H1 (cell line): ENCODE measurements around the gene WDCP. TPM values are rescaled to one million over a fixed set of nuclear protein-coding genes. Genes with fewer than 3 reads are reported as not detected.
A peak's percentile ranks its signal among the peaks of the same experiment; 100 is the strongest.

ENCODE experiments used
- CTCF ChIA-PET: fragments of 300-600 bp; sonication (Branson Sonifier 250); formaldehyde crosslinking; loops from one replicate; lab custom pipeline; 2021; ENCODE audit not compliant: partially characterized antibody; lab: Charles Lee
- POLR2A ChIA-PET: fragments of 300-600 bp; sonication (Branson Sonifier 250); formaldehyde crosslinking; loops from one replicate; lab custom pipeline; 2021; ENCODE audit warnings: inconsistent platforms; ENCODE audit not compliant: partially characterized antibody; lab: Charles Lee
- DNase-seq, 2 experiments: peaks; one replicate each; pipeline versions ENCODE4 v3.0.0 to v3.0.0-alpha.2; 2010 to 2022; ENCODE audit warnings: low spot score in 2 of 2, low read depth in 1 of 2, mixed read lengths in 1 of 2
- FAIRE-seq: peaks from 2 replicates; lab custom pipeline; 2011; peaks lifted over from hg19 to GRCh38; lab: Jason Lieb, UNC
- H2AFZ ChIP-seq: 2 replicates; pipeline ENCODE4 v1.8.1; 2012; ENCODE audit warnings: low read length, inconsistent platforms
- H2AK5ac ChIP-seq: 2 replicates; pipeline ENCODE4 v1.6.1; 2013; ENCODE audit warnings: low read depth, low read length
- H2BK120ac ChIP-seq: replicated peaks from 2 replicates; pipeline ENCODE3; 2013; ENCODE audit warnings: low read depth, low read length, inconsistent platforms
- H2BK12ac ChIP-seq: 2 replicates; pipeline ENCODE4 v1.6.1; 2013; ENCODE audit warnings: low read depth, low read length
- H2BK15ac ChIP-seq: 2 replicates; pipeline ENCODE4 v1.6.1; 2013; ENCODE audit warnings: low read length
- H2BK20ac ChIP-seq: 2 replicates; pipeline ENCODE4 v1.6.1; 2013; ENCODE audit warnings: low read length
- H2BK5ac ChIP-seq: 2 replicates; pipeline ENCODE4 v1.6.1; 2013; ENCODE audit warnings: low read depth, low read length
- H3K14ac ChIP-seq: 2 replicates; pipeline ENCODE4 v1.6.1; 2013; ENCODE audit warnings: inconsistent platforms; ENCODE audit not compliant: insufficient read length
- H3K18ac ChIP-seq: 2 replicates; pipeline ENCODE4 v1.6.1; 2013; ENCODE audit warnings: low read length; ENCODE audit errors: extremely low read depth
- H3K23ac ChIP-seq: 2 replicates; pipeline ENCODE4 v1.6.1; 2013; ENCODE audit warnings: inconsistent platforms; ENCODE audit not compliant: insufficient read length
- H3K23me2 ChIP-seq: 2 replicates; pipeline ENCODE4 v1.6.1; 2013; ENCODE audit warnings: low read depth, low read length
- H3K27ac ChIP-seq: 2 replicates; pipeline ENCODE4 v1.6.1; 2011; ENCODE audit warnings: low read depth, low read length, inconsistent platforms
- H3K27me3 ChIP-seq, 4 experiments: replicated peaks in 1 of 4; 1 replicate in 1 of 4; 2 replicates in 3 of 4; pipeline versions ENCODE4 v1.6.1 to v1.8.1; 2011 to 2013; ENCODE audit warnings: low read length in 3 of 4, mild to moderate bottlenecking in 3 of 4, inconsistent platforms in 2 of 4, mixed read lengths in 2 of 4, moderate library complexity in 1 of 4; ENCODE audit not compliant: control insufficient read depth in 3 of 4, insufficient read depth in 3 of 4; ENCODE audit errors: extremely low read depth in 1 of 4
- H3K36me3 ChIP-seq, 4 experiments: 2 replicates each; pipeline versions ENCODE4 v1.6.1 to v1.8.1; 2011 to 2013; ENCODE audit warnings: mild to moderate bottlenecking in 4 of 4, low read length in 3 of 4, moderate library complexity in 2 of 4, control low read depth in 1 of 4, inconsistent platforms in 1 of 4; ENCODE audit not compliant: insufficient read depth in 4 of 4, control insufficient read depth in 2 of 4
- H3K4ac ChIP-seq: replicated peaks from 2 replicates; pipeline ENCODE3; 2013; ENCODE audit warnings: low read length, low read depth, mixed read lengths, inconsistent platforms; ENCODE audit not compliant: insufficient read length
- H3K4me1 ChIP-seq, 4 experiments: replicated peaks in 1 of 4; 1 replicate in 1 of 4; 2 replicates in 3 of 4; pipeline versions ENCODE4 v1.6.1 to v1.8.1; 2011 to 2013; ENCODE audit warnings: low read length in 3 of 4, inconsistent platforms in 2 of 4, mixed read lengths in 1 of 4; ENCODE audit not compliant: insufficient read depth in 4 of 4, control insufficient read depth in 3 of 4
- H3K4me2 ChIP-seq, 2 experiments: 2 replicates each; pipeline versions ENCODE4 v1.6.1 to v1.8.1; 2011 to 2013; ENCODE audit warnings: low read depth in 2 of 2, low read length in 2 of 2, control low read depth in 1 of 2, inconsistent platforms in 1 of 2, mild to moderate bottlenecking in 1 of 2; ENCODE audit not compliant: insufficient read depth in 1 of 2
- H3K4me3 ChIP-seq, 4 experiments: fragments of 200-600, 300-600 bp in 1 of 4; sonication (generic), shearing (Covaris generic), sonication (Bioruptor Twin) in 1 of 4; 2 replicates each; pipeline versions ENCODE4 v1.5.1 to v1.8.1; 2011 to 2016; ENCODE audit warnings: low read length in 4 of 4, low read depth in 3 of 4, control low read depth in 2 of 4, inconsistent platforms in 2 of 4, mild to moderate bottlenecking in 2 of 4, mixed read lengths in 1 of 4, moderate library complexity in 1 of 4; ENCODE audit not compliant: insufficient read depth in 2 of 4; ENCODE audit errors: extremely low read depth in 1 of 4
- H3K56ac ChIP-seq: replicated peaks from 2 replicates; pipeline ENCODE3; 2013; ENCODE audit warnings: low read depth, mild to moderate bottlenecking, mixed read lengths, low read length, inconsistent platforms; ENCODE audit not compliant: insufficient read length
- H3K79me1 ChIP-seq: 2 replicates; pipeline ENCODE4 v1.6.1; 2013; ENCODE audit warnings: low read depth, low read length, control low read depth
- H3K79me2 ChIP-seq, 2 experiments: 2 replicates each; pipeline versions ENCODE4 v1.6.1 to v1.8.1; 2012 to 2013; ENCODE audit warnings: low read length in 2 of 2, mild to moderate bottlenecking in 2 of 2, inconsistent platforms in 1 of 2; ENCODE audit not compliant: insufficient read depth in 2 of 2, control insufficient read depth in 1 of 2
- H3K9ac ChIP-seq, 4 experiments: replicated peaks in 1 of 4; 1 replicate in 1 of 4; 2 replicates in 3 of 4; pipeline versions ENCODE4 v1.6.1 to v1.8.1; 2011 to 2013; ENCODE audit warnings: low read depth in 3 of 4, low read length in 3 of 4, control low read depth in 2 of 4, mild to moderate bottlenecking in 2 of 4, moderate library complexity in 2 of 4, inconsistent platforms in 1 of 4; ENCODE audit errors: extremely low read depth in 1 of 4
- H3K9me3 ChIP-seq, 2 experiments: 2 replicates each; pipeline versions ENCODE4 v1.6.1 to v1.8.1; 2012 to 2013; ENCODE audit warnings: mild to moderate bottlenecking in 2 of 2, moderate library complexity in 2 of 2, control low read depth in 1 of 2, inconsistent platforms in 1 of 2, low read depth in 1 of 2, low read length in 1 of 2, mixed read lengths in 1 of 2; ENCODE audit not compliant: insufficient read depth in 2 of 2
- H4K20me1 ChIP-seq, 2 experiments: replicated peaks in 1 of 2; 2 replicates each; pipeline versions ENCODE3 to v1.8.1; 2011 to 2013; ENCODE audit warnings: inconsistent platforms in 2 of 2, low read length in 2 of 2, mild to moderate bottlenecking in 1 of 2; ENCODE audit not compliant: insufficient read depth in 2 of 2, control insufficient read depth in 1 of 2
- H4K5ac ChIP-seq: 2 replicates; pipeline ENCODE4 v1.6.1; 2013; ENCODE audit warnings: low read length, low read depth, mixed read lengths, inconsistent platforms; ENCODE audit not compliant: insufficient read length
- H4K8ac ChIP-seq: 2 replicates; pipeline ENCODE4 v1.8.0; 2013; ENCODE audit warnings: mild to moderate bottlenecking, moderate library complexity, low read length, inconsistent platforms; ENCODE audit not compliant: insufficient read depth; ENCODE audit errors: extremely low read depth
- H4K91ac ChIP-seq: replicated peaks from 2 replicates; pipeline ENCODE3; 2013; ENCODE audit warnings: low read length, mixed read lengths, inconsistent platforms; ENCODE audit not compliant: insufficient read length
- EZH2 ChIP-seq: fragments of 200-600 bp; sonication (generic); IDR thresholded peaks from 2 replicates; pipeline ENCODE4 v1.7.1; 2012; ENCODE audit warnings: low read depth, mild to moderate bottlenecking, moderate library complexity, low read length, inconsistent platforms; ENCODE audit not compliant: severe bottlenecking
- FOSL1 ChIP-seq: IDR thresholded peaks from 2 replicates; pipeline ENCODE4 v1.6.1; 2011; ENCODE audit warnings: mild to moderate bottlenecking, low read depth, low read length, moderate library complexity; ENCODE audit not compliant: insufficient read depth
- JUND ChIP-seq: IDR thresholded peaks from 2 replicates; pipeline ENCODE4 v1.6.1; 2011; ENCODE audit warnings: mild to moderate bottlenecking, improper control_type of control experiment, low read length
- KDM1A ChIP-seq: fragments of 200-600, 300-600 bp; sonication (generic); IDR thresholded peaks from 2 replicates; pipeline ENCODE4 v1.7.1; 2016; ENCODE audit warnings: mild to moderate bottlenecking, low read length, borderline replicate concordance
- POLR2A ChIP-seq, 2 experiments: IDR thresholded peaks; 1 replicate in 1 of 2; 2 replicates in 1 of 2; pipeline ENCODE4 v1.6.1; 2011; ENCODE audit warnings: low read depth in 2 of 2, low read length in 2 of 2, mild to moderate bottlenecking in 2 of 2; ENCODE audit errors: control extremely low read depth in 1 of 2
- POU5F1 ChIP-seq: IDR thresholded peaks from 2 replicates; pipeline ENCODE4 v1.6.1; 2011; ENCODE audit warnings: low read depth, mild to moderate bottlenecking, low read length, moderate library complexity
- RBBP5 ChIP-seq: IDR thresholded peaks from 2 replicates; pipeline ENCODE4 v1.7.1; 2012; ENCODE audit warnings: low read depth, mild to moderate bottlenecking, inconsistent platforms, low read length, moderate library complexity, borderline replicate concordance
- SP2 ChIP-seq: IDR thresholded peaks from 2 replicates; pipeline ENCODE4 v1.6.1; 2012; ENCODE audit warnings: mild to moderate bottlenecking, low read length, inconsistent platforms
- SP4 ChIP-seq: IDR thresholded peaks from 2 replicates; pipeline ENCODE4 v1.6.1; 2012; ENCODE audit warnings: low read length, inconsistent platforms
- TAF7 ChIP-seq: optimal IDR thresholded peaks from 2 replicates; pipeline ENCODE3; 2011; ENCODE audit warnings: low read depth, mild to moderate bottlenecking, inconsistent platforms, low read length, moderate library complexity, borderline replicate concordance
- ZNF274 ChIP-seq: IDR thresholded peaks from 2 replicates; pipeline ENCODE4 v1.7.0; 2012; ENCODE audit warnings: low read length, borderline replicate concordance; ENCODE audit errors: extremely low read depth
- WGBS, 2 experiments: shearing (Covaris generic) in 1 of 2; methylation state at CpG; one replicate each; pipeline versions ENCODE4 v1.1.6 to v1.1.7; 2013 to 2015; ENCODE audit warnings: low lambda C conversion rate in 2 of 2, mixed read lengths in 2 of 2, inconsistent platforms in 1 of 2, low coverage in 1 of 2, missing lambda C conversion rate in 1 of 2; ENCODE audit not compliant: insufficient replicate concordance in 2 of 2, insufficient coverage in 1 of 2, insufficient read length in 1 of 2; ENCODE audit errors: extremely low coverage in 1 of 2, missing lambda C conversion rate in 1 of 2; 5-methylcytosine and 5-hydroxymethylcytosine counted together
- polyA plus RNA-seq, 7 experiments: library from polyadenylated mRNA; depleted of rRNA in 3 of 7; stranded (reverse) in 5 of 7; unstranded in 2 of 7; fragments of >200 nt in 5 of 7; fragments of 200-250 nt in 2 of 7; gene quantifications; 1 replicate in 5 of 7; 2 replicates in 1 of 7; 4 replicates in 1 of 7; pipeline versions ENCODE4 v1.2.1 to v1.2.3, GENCODE V29; 2011 to 2013; ENCODE audit warnings: missing spikeins in 2 of 7, mixed read lengths in 2 of 7
- total RNA-seq: library from RNA; stranded (reverse); fragmentation: NEBNext Ultra II Directional; extraction: Animal tissue kit (Norgen Biotek cat#: 25700); gene quantifications from 2 replicates; pipeline ENCODE4 v1.2.1, GENCODE V29; 2021
- TF ChIP-seq, protein P1 (sequence below): IDR thresholded peaks from 2 replicates; pipeline ENCODE4 v1.6.1; 2011; ENCODE audit warnings: low read depth, mild to moderate bottlenecking, low read length; ENCODE audit not compliant: insufficient read depth

Gene WDCP
- total and polyA plus RNA-seq, 2 of the 8 experiments (the other 6 are each of a cell fraction or from before 2014, with no cell fraction given), result 19.2 to 40.1 TPM

DNA sequence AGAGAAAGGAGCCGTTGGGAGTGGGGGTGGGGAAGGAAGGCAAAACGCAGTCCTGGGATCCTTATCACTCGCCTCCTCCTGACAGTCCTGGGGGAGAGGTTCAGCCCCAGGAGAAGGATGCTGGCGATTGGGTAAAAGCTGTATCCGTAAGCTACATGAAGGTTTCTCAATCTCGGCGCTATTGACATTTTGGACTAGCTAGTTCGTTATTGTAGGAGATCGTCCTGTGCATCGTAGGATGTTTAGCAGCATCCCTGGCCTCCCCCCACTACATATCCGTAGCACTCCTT lies 38.0 kb upstream of the WDCP start:
- Histone ChIP-seq H2AFZ (0 out of 2 replicates have a peak overlapping the region, but pooled peaks have one; percentile 93), H2BK15ac (peak overlapping the region; percentile 1; the same call in 1 of the 2 replicates), H2BK5ac (peak overlapping the region; percentile 27; the same call in 1 of the 2 replicates), H4K91ac (peak overlapping the region; percentile 37), H3K23ac (no peak overlapping the region), H4K5ac (peak overlapping the region; percentile 74), H3K4me3 (peak overlapping the region; percentile 55 to 77 (median 66)), H2BK120ac (peak overlapping the region; percentile 19), H3K9me3 (no peaks in the 10 kb centered on the region), H3K18ac (peak overlapping the region; percentile 39), H3K4me2 (peak overlapping the region; percentile 80 to 94), H3K56ac (peak overlapping the region; percentile 43), H3K36me3 (peaks cover 9 to 17% (median 11%) of the 10 kb centered on the region in 4 experiments; a peak in 7 of 8 replicates), H3K4me1 (peaks cover 4 to 11% (median 9%) of the 10 kb centered on the region in 4 experiments), H2BK20ac (no peak overlapping the region), H3K9ac (peak overlapping the region in 3 of 4 experiments; percentile 90 to 93 (median 90); a peak in 6 of 7 replicates), H3K79me2 (no peaks in the 10 kb centered on the region), H3K4ac (no peak overlapping the region), H4K8ac (peak overlapping the region; percentile 92; the same call in 1 of the 2 replicates), H3K79me1 (no peaks in the 10 kb centered on the region), H2BK12ac (peak overlapping the region; percentile 77), H3K27ac (peak overlapping the region; percentile 89), H2AK5ac (no peak overlapping the region), H4K20me1 (no peaks in the 10 kb centered on the region), H3K23me2 (peaks cover 10% of the 10 kb centered on the region), H3K14ac (no peak overlapping the region), H3K27me3 (no peaks in the 10 kb centered on the region)
- FAIRE-seq, result no peak
- CTCF ChIA-PET, result interaction anchor here (0.9 to 4.3 kb wide), 15 partner anchors 10 to 343 kb away, joined by 3 to 25 read pairs (median 4); partner anchors contain the start of genes ATAD2B, FAM228A, ITSN2 and WDCP
- POLR2A ChIA-PET, result interaction anchor here (1.1 to 3.1 kb wide), 12 partner anchors 9 to 276 kb away, joined by 3 to 24 read pairs (median 8); partner anchors contain the start of genes ATAD2B, ITSN2, SF3B6 and UBXN2A
- WGBS, 2 experiments, result 29% methylated on average over 10 of the region's 11 CpGs; no CpG with 5 or more reads in 1 of the 2 experiments
- no peak for DNase-seq
- TF ChIP-seq SP4 (no peak), RBBP5 (no peak), KDM1A (no peak), POU5F1 (no peak), JUND (no peak), EZH2 (no peak), POLR2A (IDR thresholded peaks at IDR 0.05; ENCODE audit: control extremely low read depth in 1 of 2, low read depth in 2 of 2, low read length in 2 of 2) (no peak), FOSL1 (no peak), TAF7 (no peak), ZNF274 (no peak), SP2 (no peak)
- TF ChIP-seq, protein P1, sequence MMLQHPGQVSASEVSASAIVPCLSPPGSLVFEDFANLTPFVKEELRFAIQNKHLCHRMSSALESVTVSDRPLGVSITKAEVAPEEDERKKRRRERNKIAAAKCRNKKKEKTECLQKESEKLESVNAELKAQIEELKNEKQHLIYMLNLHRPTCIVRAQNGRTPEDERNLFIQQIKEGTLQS, result no peak
